SK-N-SH treated with all-trans-retinoic acid at 6 μM for 48 hours (cell line): ENCODE results near the gene CLCN6.

Experiments used
- ARNTL ChIP-seq: fragments of 450-650 bp; formaldehyde crosslinking; IDR thresholded peaks from 2 replicates; pipeline ENCODE4 v1.5.0; 2020; ENCODE audit warnings: low read depth, mild to moderate bottlenecking, moderate library complexity, borderline replicate concordance
- CREB5 ChIP-seq: fragments of 250-450 bp; sonication (Bioruptor Pico); IDR thresholded peaks from 2 replicates; pipeline ENCODE4 v1.5.1; 2020; ENCODE audit warnings: low read depth, mild to moderate bottlenecking, moderate library complexity
- CSDC2 ChIP-seq: fragments of 250-450 bp; sonication (Bioruptor Pico); IDR thresholded peaks from 2 replicates; pipeline ENCODE4 v1.5.0; 2020; ENCODE audit warnings: mild to moderate bottlenecking, moderate library complexity
- ESRRG ChIP-seq: fragments of 250-450 bp; sonication (Bioruptor Pico); IDR thresholded peaks from 2 replicates; pipeline ENCODE4 v1.6.1; 2021; ENCODE audit warnings: mild to moderate bottlenecking
- GLIS3 ChIP-seq: fragments of 250-450 bp; sonication (Bioruptor Pico); IDR thresholded peaks from 2 replicates; pipeline ENCODE4 v1.5.0; 2020; ENCODE audit warnings: mild to moderate bottlenecking, moderate library complexity
- PATZ1 ChIP-seq: fragments of 250-450 bp; sonication (Bioruptor Pico); IDR thresholded peaks from 2 replicates; pipeline ENCODE4 v1.8.0; 2020; ENCODE audit warnings: mild to moderate bottlenecking, moderate library complexity, borderline replicate concordance
- PPARA ChIP-seq: fragments of 250-450 bp; sonication (Bioruptor Pico); IDR thresholded peaks from 2 replicates; pipeline ENCODE4 v1.5.0; 2020; ENCODE audit warnings: mild to moderate bottlenecking, borderline replicate concordance
- ZFP30 ChIP-seq: fragments of 450-650 bp; formaldehyde crosslinking; IDR thresholded peaks from 2 replicates; pipeline ENCODE4 v1.5.0; 2022; ENCODE audit warnings: mild to moderate bottlenecking, moderate library complexity
- ZNF8 ChIP-seq: fragments of 450-650 bp; formaldehyde crosslinking; IDR thresholded peaks from 2 replicates; pipeline ENCODE4 v1.5.0; 2020; ENCODE audit warnings: mild to moderate bottlenecking, moderate library complexity

- no peak for TF ChIP-seq PPARA
- no peak for TF ChIP-seq ZNF8 (CRISPR knock-in tag)
- no peak for TF ChIP-seq CSDC2 (CRISPR knock-in tag)
- no peak for TF ChIP-seq PATZ1 (CRISPR knock-in tag)
- TF ChIP-seq CREB5 (CRISPR knock-in tag): no peak
- no peak for TF ChIP-seq ESRRG (CRISPR knock-in tag)
- no peak for TF ChIP-seq ARNTL (CRISPR knock-in tag)
- no peak for TF ChIP-seq ZFP30 (CRISPR knock-in tag)
- no peak for TF ChIP-seq GLIS3 (CRISPR knock-in tag)
Observed at GRCh38 chr1:11817192-11817591, 11.2 kb downstream of the CLCN6 start.
